Measurements from ENCODE around the gene KCNJ16.

Gene KCNJ16

DNA sequence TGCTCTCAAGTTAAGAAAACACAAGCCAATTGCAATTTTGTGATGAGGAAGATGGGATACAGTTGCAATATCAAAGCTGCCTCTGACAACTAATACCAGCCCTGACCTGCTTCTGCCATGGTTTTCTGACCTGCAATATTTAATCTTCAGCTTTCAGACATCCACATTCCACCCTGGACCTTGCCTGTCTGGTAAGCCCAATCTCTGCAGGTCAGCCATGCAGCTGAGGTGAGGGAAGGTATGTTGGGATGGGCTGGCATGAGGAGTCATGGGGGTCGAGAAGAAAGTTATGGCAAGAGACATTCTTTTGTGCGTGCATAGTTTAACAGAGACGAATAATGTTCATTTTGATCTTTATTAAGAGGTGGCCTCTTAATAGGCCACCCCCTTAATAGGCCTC lies 31.5 kb downstream of the KCNJ16 start:
- H3K4me3 ChIP-seq (ENCODE audit: low read depth, low read length): no peak overlapping the region
- no peak for DNase-seq (ENCODE audit: low read depth)
- in situ Hi-C loops (cut with HindIII; ENCODE audit: low sequenced_read_pairs): no loop called here
- TF ChIP-seq CTCF (IDR thresholded peaks at IDR 0.05; ENCODE audit: low read depth, low read length, missing control alignments): no peak

GRCh38 chr17:70107441-70107840 lies 32.4 kb downstream of the KCNJ16 start:
- DNase-seq (ENCODE audit: low read depth): no peak
- no peak for TF ChIP-seq CTCF (IDR thresholded peaks at IDR 0.05; ENCODE audit: low read depth, low read length, missing control alignments)
- H3K4me3 ChIP-seq (ENCODE audit: low read depth, low read length): no peak overlapping the region
- in situ Hi-C loops (cut with HindIII; ENCODE audit: low sequenced_read_pairs): no loop called here

DNA sequence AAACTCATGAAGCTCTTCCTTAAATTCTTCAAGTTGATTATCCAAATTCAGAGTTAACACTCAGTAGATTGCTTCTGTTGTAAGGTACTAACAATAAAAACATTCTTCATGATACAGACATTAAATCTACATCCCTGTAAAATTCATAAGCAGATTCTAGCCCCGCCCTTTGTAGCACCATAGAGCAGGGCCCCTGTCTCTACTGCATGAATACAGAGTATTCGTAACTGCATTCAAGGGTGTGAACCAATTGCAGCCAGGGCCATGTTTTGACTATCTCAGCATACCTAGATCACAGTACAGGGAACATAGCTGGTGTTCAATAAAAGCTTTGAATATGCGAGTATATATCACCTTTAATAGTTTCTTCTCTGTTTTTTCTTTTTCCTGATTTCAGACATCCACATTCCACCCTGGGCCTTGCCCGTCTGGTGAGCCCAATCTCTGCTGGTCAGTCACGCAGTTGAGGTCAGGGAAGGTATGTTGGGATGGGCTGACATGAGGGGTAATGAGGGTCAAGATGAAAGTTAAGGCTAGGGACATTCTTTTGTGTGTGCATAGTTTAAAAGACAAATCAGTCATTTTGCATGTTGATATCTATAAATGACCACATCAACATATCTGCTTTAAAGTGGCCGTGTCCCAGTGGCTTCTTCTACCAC lies 33.0 kb downstream of the KCNJ16 start:
- no peak for DNase-seq (ENCODE audit: low read depth)
- in situ Hi-C loops (cut with HindIII; ENCODE audit: low sequenced_read_pairs): no loop called here
- no peak for TF ChIP-seq CTCF (IDR thresholded peaks at IDR 0.05; ENCODE audit: low read depth, low read length, missing control alignments)
- H3K4me3 ChIP-seq (ENCODE audit: low read depth, low read length): no peak overlapping the region

- H3K4me3 ChIP-seq (ENCODE audit: low read depth, low read length): no peak overlapping the region
- DNase-seq (ENCODE audit: low read depth): no peak
- in situ Hi-C loops (cut with HindIII; ENCODE audit: low sequenced_read_pairs): no loop called here
- TF ChIP-seq CTCF (IDR thresholded peaks at IDR 0.05; ENCODE audit: low read depth, low read length, missing control alignments): no peak
Measured at GRCh38 chr17:70109497-70109896, 34.5 kb downstream of the KCNJ16 start.

DNA sequence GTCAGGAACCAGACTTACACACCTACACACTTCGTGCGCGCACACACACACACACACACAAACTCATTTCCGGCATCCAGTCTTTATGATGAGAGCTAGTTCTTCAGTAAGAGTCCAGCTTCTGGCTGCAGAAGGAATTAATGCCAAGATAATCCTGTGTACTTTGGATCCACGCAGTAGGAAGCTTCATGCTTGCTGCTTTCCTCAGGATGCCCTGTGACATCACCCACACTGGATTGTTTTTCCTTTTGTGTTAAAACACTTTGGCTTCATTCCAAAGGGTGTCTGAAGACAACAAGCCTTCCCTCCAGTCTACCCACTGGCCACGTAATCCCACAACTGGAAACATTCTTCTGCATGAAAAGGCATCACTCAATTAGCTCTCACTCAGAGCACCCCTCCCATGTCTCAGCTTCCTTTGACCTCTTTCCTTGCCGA lies 35.4 kb downstream of the KCNJ16 start:
- H3K4me3 ChIP-seq (ENCODE audit: low read depth, low read length): no peak overlapping the region
- DNase-seq (ENCODE audit: low read depth): peak; percentile 83
- no peak for TF ChIP-seq CTCF (IDR thresholded peaks at IDR 0.05; ENCODE audit: low read depth, low read length, missing control alignments)
- in situ Hi-C loops (cut with HindIII; ENCODE audit: low sequenced_read_pairs): no loop called here

DNA sequence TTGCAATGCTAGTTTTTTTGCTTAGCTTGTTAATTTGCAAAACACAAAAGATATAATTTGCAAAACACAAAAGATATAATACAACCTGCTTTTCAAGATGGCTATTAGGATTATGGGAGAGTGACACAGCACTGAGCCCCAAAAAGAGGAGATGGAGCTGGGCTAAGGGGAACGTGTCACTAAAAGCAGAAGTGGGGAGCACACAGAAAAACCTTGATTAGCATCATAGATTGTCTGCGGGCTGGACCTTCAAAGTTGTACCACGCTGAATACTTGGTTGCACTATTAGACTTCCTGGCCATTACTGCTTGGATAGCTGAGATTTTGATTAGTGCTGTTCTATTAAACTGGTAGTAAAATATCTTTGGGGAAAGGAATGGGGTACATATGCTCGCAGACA lies 36.2 kb downstream of the KCNJ16 start:
- in situ Hi-C loops (cut with HindIII; ENCODE audit: low sequenced_read_pairs): no loop called here
- no peak for DNase-seq (ENCODE audit: low read depth)
- no peak overlapping the region for H3K4me3 ChIP-seq (ENCODE audit: low read depth, low read length)
- no peak for TF ChIP-seq CTCF (IDR thresholded peaks at IDR 0.05; ENCODE audit: low read depth, low read length, missing control alignments)

Measured in astrocyte of the cerebellum (primary cell).